Kidney (tissue), 14 donors: Measurements from ENCODE around the gene TSPO2. TPM values are rescaled to one million over a fixed set of nuclear protein-coding genes. Genes with fewer than 3 reads are reported as not detected.
A peak's percentile ranks its signal among the peaks of the same experiment; 100 is the strongest.

Source experiments
- DNase-seq, 5 donors: peaks; one replicate each; pipeline ENCODE4 v3.0.0-alpha.2; 2013 to 2020
- FAIRE-seq: peaks from 2 replicates; lab custom pipeline; 2012; peaks lifted over from hg19 to GRCh38; lab: Jason Lieb, UNC
- H3K27ac ChIP-seq, 2 donors: one replicate each; pipeline ENCODE4 v1.7.0; 2013; ENCODE audit warnings: low read depth in 2 of 2, low read length in 2 of 2, inconsistent platforms in 1 of 2
- H3K27me3 ChIP-seq: one replicate; pipeline ENCODE4 v1.7.1; 2013; ENCODE audit warnings: low read length, inconsistent platforms; ENCODE audit not compliant: control insufficient read depth, insufficient read depth
- H3K36me3 ChIP-seq, 3 donors: one replicate each; pipeline versions ENCODE4 v1.7.0 to v1.7.1; 2013; ENCODE audit warnings: low read length in 3 of 3, control low read depth in 1 of 3, inconsistent platforms in 1 of 3; ENCODE audit not compliant: insufficient read depth in 3 of 3, control insufficient read depth in 2 of 3
- H3K4me1 ChIP-seq, 3 donors: one replicate each; pipeline versions ENCODE4 v1.7.0 to v1.7.1; 2013; ENCODE audit warnings: low read length in 3 of 3, inconsistent platforms in 1 of 3, low read depth in 1 of 3; ENCODE audit not compliant: control insufficient read depth in 2 of 3, insufficient read depth in 2 of 3
- H3K4me3 ChIP-seq, 3 donors: one replicate each; pipeline versions ENCODE4 v1.7.0 to v1.8.1; 2013; ENCODE audit warnings: low read length in 3 of 3, control low read depth in 1 of 3, inconsistent platforms in 1 of 3
- H3K9ac ChIP-seq, 3 donors: one replicate each; pipeline versions ENCODE4 v1.7.0 to v1.7.1; 2013; ENCODE audit warnings: low read length in 3 of 3, control low read depth in 1 of 3, inconsistent platforms in 1 of 3
- H3K9me3 ChIP-seq, 3 donors: one replicate each; pipeline versions ENCODE4 v1.7.0 to v1.7.1; 2013; ENCODE audit warnings: low read length in 3 of 3, control low read depth in 1 of 3, inconsistent platforms in 1 of 3; ENCODE audit not compliant: control insufficient read depth in 2 of 3, insufficient read depth in 1 of 3
- intact Hi-C: fragments of 100-400 bp; cut with DNase I; formaldehyde crosslinking; loops from one replicate; pipeline ENCODE4 v1.11.1; 2022
- polyA plus RNA-seq: library from polyadenylated mRNA; stranded (reverse); fragments of 350-450 nt; fragmentation: Illumina TruSeq; extraction: RNeasy Lipid Tissue Mini Kit (QIAGEN cat#74804); gene quantifications from one replicate; pipeline ENCODE4 v1.2.3, GENCODE V29; 2014; ENCODE audit warnings: low read depth, low replicate concordance; ENCODE audit not compliant: insufficient read depth
- total RNA-seq: library from RNA; stranded (reverse); fragmentation: NEBNext Ultra II Directional; extraction: Animal tissue kit (Norgen Biotek cat#: 25700); gene quantifications from one replicate; pipeline ENCODE4 v1.2.1, GENCODE V29; 2021
- TF ChIP-seq, protein P1 (sequence below): IDR thresholded peaks from 3 replicates; pipeline ENCODE4 v1.5.1; 2012; ENCODE audit warnings: mild to moderate bottlenecking, moderate library complexity, borderline replicate concordance; ENCODE audit not compliant: insufficient read depth; ENCODE audit errors: extremely low read depth
- donor health status: control.
- donor health status: control.
- donor health status: control.
- donor health status: control.
- donor health status: control.
- donor health status: DM: yes; HTN: yes; CAD: no.
- donor health status: Normal renal cell carcinoma (clear cell type).

The TSPO2 gene
- total and polyA plus RNA-seq, 2 donors from 2014 or later: 0.44 to 0.88 TPM

DNA sequence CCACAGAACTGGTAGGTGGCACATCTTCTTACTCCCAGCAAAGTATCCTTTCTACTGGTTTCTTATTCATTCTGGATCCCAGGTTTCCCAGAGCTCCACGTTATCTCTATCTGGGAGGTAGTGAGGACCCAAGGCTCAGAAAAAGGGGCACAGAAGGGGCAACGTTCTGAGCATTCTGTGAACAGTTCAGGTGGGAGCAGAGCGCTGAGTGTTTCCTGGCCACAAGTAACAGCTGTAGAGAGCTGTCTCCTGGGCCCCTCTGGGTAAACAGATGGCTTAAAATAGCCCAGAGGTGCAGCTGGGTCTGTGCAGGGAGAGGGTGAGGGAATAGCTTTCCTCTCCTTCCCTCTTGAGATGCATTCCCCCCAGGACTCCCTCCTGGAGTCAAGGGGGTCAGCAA lies 12.9 kb downstream of the TSPO2 start:
- TF ChIP-seq, protein P1, sequence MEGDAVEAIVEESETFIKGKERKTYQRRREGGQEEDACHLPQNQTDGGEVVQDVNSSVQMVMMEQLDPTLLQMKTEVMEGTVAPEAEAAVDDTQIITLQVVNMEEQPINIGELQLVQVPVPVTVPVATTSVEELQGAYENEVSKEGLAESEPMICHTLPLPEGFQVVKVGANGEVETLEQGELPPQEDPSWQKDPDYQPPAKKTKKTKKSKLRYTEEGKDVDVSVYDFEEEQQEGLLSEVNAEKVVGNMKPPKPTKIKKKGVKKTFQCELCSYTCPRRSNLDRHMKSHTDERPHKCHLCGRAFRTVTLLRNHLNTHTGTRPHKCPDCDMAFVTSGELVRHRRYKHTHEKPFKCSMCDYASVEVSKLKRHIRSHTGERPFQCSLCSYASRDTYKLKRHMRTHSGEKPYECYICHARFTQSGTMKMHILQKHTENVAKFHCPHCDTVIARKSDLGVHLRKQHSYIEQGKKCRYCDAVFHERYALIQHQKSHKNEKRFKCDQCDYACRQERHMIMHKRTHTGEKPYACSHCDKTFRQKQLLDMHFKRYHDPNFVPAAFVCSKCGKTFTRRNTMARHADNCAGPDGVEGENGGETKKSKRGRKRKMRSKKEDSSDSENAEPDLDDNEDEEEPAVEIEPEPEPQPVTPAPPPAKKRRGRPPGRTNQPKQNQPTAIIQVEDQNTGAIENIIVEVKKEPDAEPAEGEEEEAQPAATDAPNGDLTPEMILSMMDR: no peak
- Histone ChIP-seq H3K4me3 (no peak overlapping the region), H3K9me3 (no peaks in the 10 kb centered on the region), H3K4me1 (peaks cover 0 to 10% (median 0%) of the 10 kb centered on the region in 3 donors), H3K9ac (no peak overlapping the region), H3K36me3 (no peaks in the 10 kb centered on the region), H3K27me3 (no peaks in the 10 kb centered on the region), H3K27ac (no peak overlapping the region)
- FAIRE-seq (no peak), DNase-seq (no peak)
- intact Hi-C loops: no loop called here

DNA sequence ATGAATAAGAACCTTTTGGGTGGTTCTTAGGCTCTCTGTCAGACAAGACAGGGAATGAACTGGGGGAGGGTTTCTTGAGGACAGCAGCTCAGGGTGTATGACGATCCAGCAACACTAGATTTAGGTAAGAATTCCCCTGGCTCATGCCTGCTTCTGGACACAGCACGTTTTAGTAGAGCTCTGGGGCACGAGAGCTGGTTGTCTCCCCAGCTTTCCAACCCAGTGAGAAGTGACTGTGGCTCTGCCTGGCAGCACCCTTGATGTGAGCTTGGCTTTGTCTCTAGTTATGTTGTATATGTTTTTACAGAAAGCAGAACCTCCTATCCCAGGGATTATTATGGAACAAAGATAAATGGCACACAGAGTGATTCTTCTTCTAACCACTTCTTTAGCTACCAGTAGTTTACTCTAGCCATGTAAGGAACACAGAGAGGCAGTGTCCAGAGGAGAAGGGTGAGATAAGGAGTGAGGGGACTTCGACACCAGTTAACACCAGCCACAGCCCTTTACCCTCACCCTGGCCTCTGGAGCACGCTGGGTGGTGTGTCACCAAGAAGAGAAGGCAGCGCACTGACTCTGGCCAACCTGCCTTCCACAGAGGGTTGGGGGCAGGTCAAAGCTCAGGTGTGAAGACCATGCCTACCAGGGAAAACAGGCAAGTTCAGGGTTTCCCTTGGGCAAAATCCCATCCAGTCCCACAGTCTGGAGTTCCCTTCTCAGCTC lies 14.7 kb downstream of the TSPO2 start:
- H3K4me3 ChIP-seq: no peak overlapping the region
- peaks cover 0 to 14% (median 4%) of the 10 kb centered on the region in 3 donors for H3K4me1 ChIP-seq
- no peaks in the 10 kb centered on the region for H3K36me3 ChIP-seq
- intact Hi-C loops: no loop called here
- no peak for FAIRE-seq
- peak overlapping the region; percentile 14 to 34 for H3K27ac ChIP-seq
- no peak for DNase-seq
- H3K9ac ChIP-seq: no peak overlapping the region
- H3K27me3 ChIP-seq: no peaks in the 10 kb centered on the region
- H3K9me3 ChIP-seq: no peaks in the 10 kb centered on the region
- TF ChIP-seq, protein P1: no peak

DNA sequence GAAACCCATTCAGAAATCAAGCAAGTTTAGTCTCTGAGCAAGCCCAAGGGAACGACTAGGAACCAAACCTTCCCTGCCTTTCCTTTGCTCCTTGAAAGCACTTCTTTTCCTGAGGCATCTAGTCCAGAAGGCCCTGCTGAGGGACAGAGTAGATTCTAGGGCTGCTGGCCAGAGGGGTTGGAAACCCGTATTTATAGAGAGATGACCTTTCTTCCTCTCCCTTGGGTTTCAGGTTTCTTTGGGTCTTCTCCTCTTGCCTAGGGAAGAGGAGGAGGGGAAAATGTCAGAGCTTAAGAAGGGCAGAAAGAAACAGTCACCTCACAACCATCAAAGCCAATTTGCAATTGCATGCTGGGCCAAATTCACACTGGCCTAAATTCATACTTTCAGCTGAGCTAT lies 16.5 kb downstream of the TSPO2 start:
- H3K4me1 ChIP-seq: peaks cover 0 to 14% (median 4%) of the 10 kb centered on the region in 3 donors
- TF ChIP-seq, protein P1: no peak
- H3K9ac ChIP-seq: no peak overlapping the region
- intact Hi-C loops: no loop called here
- DNase-seq (no peak), FAIRE-seq (no peak)
- H3K27me3 ChIP-seq: no peaks in the 10 kb centered on the region
- no peaks in the 10 kb centered on the region for H3K36me3 ChIP-seq
- H3K27ac ChIP-seq: peak overlapping the region; percentile 1 to 34
- no peak overlapping the region for H3K4me3 ChIP-seq
- no peaks in the 10 kb centered on the region for H3K9me3 ChIP-seq
